ENCODE measurements around the gene DRG2.

GRCh38 chr17:18099516-18099915 lies 11.8 kb downstream of the DRG2 start:
- TF ChIP-seq, protein P1, sequence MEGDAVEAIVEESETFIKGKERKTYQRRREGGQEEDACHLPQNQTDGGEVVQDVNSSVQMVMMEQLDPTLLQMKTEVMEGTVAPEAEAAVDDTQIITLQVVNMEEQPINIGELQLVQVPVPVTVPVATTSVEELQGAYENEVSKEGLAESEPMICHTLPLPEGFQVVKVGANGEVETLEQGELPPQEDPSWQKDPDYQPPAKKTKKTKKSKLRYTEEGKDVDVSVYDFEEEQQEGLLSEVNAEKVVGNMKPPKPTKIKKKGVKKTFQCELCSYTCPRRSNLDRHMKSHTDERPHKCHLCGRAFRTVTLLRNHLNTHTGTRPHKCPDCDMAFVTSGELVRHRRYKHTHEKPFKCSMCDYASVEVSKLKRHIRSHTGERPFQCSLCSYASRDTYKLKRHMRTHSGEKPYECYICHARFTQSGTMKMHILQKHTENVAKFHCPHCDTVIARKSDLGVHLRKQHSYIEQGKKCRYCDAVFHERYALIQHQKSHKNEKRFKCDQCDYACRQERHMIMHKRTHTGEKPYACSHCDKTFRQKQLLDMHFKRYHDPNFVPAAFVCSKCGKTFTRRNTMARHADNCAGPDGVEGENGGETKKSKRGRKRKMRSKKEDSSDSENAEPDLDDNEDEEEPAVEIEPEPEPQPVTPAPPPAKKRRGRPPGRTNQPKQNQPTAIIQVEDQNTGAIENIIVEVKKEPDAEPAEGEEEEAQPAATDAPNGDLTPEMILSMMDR (IDR thresholded peaks at IDR 0.05; ENCODE audit: low read length) = no peak
- no peak for TF ChIP-seq EZH2 (IDR thresholded peaks at IDR 0.05; ENCODE audit: borderline replicate concordance, low read length)
